Left renal cortex interstitium (tissue), 4 donors: ENCODE results near the gene PTPRB. TPM values are rescaled to one million over a fixed set of nuclear protein-coding genes. Genes with fewer than 3 reads are reported as not detected.

Experiments used
- DNase-seq, 4 donors: peaks; one replicate each; pipeline ENCODE4 v3.0.0-alpha.2; 2013; ENCODE audit warnings: low read depth in 4 of 4, low spot score in 2 of 4, missing footprints in 1 of 4
- polyA plus RNA-seq, 4 donors: library from polyadenylated mRNA; unstranded; fragments of 120-200 nt; gene quantifications; one replicate each; pipeline ENCODE4 v1.2.1, GENCODE V29; 2013; ENCODE audit not compliant: insufficient read length in 4 of 4

The PTPRB gene
- polyA plus RNA-seq, 4 donors: 15.9 to 21.4 (median 17.8) TPM

GRCh38 chr12:70469221-70469820, 167.9 kb downstream of the PTPRB start:
- DNase-seq: no peak

GRCh38 chr12:70468741-70469140, 168.5 kb downstream of the PTPRB start:
- no peak for DNase-seq

GRCh38 chr12:70467918-70468733, 169.1 kb downstream of the PTPRB start:
- DNase-seq: no peak

- DNase-seq: no peak
These were observed 169.8 kb downstream of the PTPRB start for GRCh38 chr12:70467476-70467875.

GRCh38 chr12:70466753-70467152, 170.5 kb downstream of the PTPRB start:
- DNase-seq: no peak
